Epithelial cell of proximal tubule (primary cell): ENCODE results near the gene SYNJ2. TPM values are rescaled to one million over a fixed set of nuclear protein-coding genes. Genes with fewer than 3 reads are reported as not detected.
A peak's percentile ranks its signal among the peaks of the same experiment; 100 is the strongest.

Experiments used
- DNase-seq: peaks from one replicate; pipeline ENCODE4 v3.0.0-alpha.2; 2011; ENCODE audit warnings: low read depth
- H3K4me3 ChIP-seq: 2 replicates; pipeline ENCODE4 v1.5.1; 2011; ENCODE audit warnings: low read depth, mild to moderate bottlenecking, low read length
- total RNA-seq: library from RNA; depleted of rRNA; stranded (reverse); fragments of >200 nt; gene quantifications from 2 replicates; pipeline ENCODE4 v1.2.3, GENCODE V29; 2015
- TF ChIP-seq, protein P1 (sequence below): conservative IDR thresholded peaks from 2 replicates; pipeline ENCODE4 v1.5.1; 2012; ENCODE audit warnings: low read depth, mild to moderate bottlenecking, low read length

The SYNJ2 gene
- total RNA-seq, 1 donor from 2014 or later, result 19.1 TPM

DNA sequence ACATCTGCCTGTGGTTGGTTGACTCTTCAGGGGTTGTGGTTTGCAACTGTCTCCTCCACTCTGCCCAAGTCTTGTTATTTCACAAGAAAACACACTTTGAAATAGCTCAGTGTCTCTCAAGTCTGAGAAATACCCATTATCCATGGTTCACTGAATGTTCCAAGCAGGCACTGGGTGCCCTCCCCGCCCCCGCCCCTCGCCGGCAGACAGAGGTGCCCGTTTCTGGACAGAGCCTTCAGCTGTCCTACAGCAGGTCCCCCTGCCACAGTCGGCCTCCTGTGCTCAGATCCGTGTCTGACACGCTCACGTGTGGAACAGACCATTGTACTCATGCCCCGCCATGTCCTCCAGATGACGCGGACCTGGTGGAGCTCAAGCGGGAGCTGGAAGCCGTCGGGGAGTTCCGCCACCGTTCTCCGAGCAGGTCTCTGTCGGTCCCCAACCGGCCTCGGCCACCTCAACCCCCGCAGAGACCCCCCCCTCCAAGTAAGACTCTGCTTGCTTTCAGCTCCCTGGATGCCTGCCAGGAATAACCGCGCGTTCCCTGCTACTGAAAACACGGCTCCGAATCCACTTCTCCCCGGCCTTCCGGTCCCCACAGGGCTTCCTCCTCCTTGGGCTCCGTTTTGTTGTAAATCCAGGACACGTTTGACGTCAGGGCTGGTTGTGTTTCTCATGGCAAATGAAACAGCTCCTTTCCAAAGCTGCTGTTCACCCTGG is 105.0 kb downstream of the SYNJ2 start:
- peak; percentile 90 for DNase-seq
- TF ChIP-seq, protein P1, sequence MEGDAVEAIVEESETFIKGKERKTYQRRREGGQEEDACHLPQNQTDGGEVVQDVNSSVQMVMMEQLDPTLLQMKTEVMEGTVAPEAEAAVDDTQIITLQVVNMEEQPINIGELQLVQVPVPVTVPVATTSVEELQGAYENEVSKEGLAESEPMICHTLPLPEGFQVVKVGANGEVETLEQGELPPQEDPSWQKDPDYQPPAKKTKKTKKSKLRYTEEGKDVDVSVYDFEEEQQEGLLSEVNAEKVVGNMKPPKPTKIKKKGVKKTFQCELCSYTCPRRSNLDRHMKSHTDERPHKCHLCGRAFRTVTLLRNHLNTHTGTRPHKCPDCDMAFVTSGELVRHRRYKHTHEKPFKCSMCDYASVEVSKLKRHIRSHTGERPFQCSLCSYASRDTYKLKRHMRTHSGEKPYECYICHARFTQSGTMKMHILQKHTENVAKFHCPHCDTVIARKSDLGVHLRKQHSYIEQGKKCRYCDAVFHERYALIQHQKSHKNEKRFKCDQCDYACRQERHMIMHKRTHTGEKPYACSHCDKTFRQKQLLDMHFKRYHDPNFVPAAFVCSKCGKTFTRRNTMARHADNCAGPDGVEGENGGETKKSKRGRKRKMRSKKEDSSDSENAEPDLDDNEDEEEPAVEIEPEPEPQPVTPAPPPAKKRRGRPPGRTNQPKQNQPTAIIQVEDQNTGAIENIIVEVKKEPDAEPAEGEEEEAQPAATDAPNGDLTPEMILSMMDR, result no peak
- H3K4me3 ChIP-seq, result peak overlapping the region; percentile 46

- TF ChIP-seq, protein P1, result no peak
- no peak overlapping the region for H3K4me3 ChIP-seq
- no peak for DNase-seq
Measured at GRCh38 chr6:158087224-158087867, 105.7 kb downstream of the SYNJ2 start.

DNA sequence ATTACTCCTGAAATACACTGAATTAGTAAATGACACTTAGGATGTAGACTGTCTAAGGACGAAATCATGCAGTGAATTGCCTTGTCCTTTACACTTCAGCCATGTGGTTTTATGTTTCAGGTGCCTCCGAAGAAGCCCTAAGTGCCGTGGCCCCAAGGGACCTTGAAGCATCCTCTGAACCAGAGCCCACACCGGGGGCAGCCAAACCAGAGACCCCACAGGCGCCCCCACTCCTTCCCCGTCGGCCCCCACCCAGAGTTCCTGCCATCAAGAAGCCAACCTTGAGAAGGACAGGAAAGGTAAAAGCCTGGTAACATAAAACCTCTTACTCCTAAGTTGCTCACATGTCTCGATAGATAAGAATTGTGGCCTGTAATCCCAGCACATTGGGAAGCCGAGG is 111.1 kb downstream of the SYNJ2 start:
- no peak for DNase-seq
- no peak overlapping the region for H3K4me3 ChIP-seq
- TF ChIP-seq, protein P1, result no peak

- no peak overlapping the region for H3K4me3 ChIP-seq
- no peak for DNase-seq
- TF ChIP-seq, protein P1, result no peak
Measured at GRCh38 chr6:158095031-158095430, 113.4 kb downstream of the SYNJ2 start.

- no peak for DNase-seq
- H3K4me3 ChIP-seq, result no peak overlapping the region
- TF ChIP-seq, protein P1, result no peak
Measured at GRCh38 chr6:158095671-158096070, 114.0 kb downstream of the SYNJ2 start.

DNA sequence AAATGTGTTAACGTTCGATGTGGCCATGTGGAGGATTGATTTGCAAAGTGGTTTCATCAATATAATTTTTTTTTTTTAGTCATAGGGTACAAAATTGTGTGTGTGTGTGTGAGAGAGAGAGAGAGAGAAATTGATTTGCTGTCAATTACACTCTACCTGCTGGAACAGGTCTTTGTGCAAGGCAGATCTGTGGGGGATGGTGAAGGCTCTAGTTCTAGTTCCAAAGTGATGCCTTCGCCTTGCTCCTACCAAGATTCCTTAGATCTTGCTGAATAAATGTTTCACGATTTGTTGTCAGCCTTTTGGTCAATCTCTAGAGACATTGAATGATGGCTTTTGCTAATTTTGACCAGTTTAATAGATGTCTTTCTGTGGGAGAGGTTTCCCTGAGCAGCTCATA is 121.6 kb downstream of the SYNJ2 start:
- no peak overlapping the region for H3K4me3 ChIP-seq
- DNase-seq, result no peak
- TF ChIP-seq, protein P1, result no peak
